NCI-H1694 (cell line): ENCODE measurements around the gene CPSF7.

Source experiments
- DNase-seq: peaks from one replicate; lab custom pipeline; 2025; lab: John Stamatoyannopoulos, UW

CPSF7 gene

DNA sequence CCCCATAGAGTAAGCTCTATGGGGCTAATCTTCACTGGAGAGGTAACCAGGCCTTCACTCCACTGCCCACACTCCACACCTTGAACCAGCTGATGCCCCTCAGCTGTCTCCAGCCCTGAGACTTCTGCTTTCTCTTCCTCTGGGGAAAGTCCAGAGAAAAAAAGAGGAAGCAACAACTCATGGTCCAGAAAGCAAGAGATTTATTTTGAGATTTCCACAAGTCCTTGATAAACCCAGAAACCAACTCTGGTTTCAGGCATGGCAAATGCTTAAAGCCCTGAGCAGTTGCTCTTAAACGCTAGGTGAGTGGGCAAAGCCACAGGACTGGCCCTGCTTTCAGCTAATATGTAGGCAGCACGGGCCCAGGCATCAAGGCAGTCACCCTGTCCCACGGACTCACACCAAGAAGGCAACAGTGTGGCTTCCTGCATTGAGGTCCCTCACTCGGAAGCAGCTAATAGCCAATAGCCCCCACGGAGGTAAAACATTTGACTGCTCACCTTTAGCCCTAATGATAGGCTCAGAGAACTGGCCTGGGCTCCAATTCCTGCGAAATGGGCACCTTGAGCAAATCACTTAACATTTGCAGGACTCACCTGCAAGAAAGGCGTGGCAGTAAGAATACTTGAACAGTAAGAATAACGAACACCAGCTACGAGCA lies 72.4 kb downstream of the CPSF7 start:
- DNase-seq, result no peak

DNA sequence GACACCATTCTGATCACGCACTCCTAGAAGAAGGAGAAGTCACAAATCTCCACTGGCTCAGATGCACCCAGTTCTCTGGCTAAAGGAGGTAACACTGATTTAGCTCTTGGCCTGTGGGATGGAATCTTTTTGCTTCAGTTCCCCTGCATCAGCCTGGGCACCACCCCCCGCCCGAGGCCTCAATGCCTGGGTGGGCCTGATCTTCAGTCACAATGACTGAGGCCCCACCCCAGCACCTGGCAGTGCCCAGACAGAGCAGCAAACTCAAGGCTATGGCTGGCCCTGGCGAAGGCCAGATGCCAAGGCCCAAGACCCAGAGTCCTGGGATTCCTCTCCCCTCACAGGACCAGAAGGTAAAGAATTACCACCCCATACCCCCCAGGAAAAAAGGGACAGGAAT lies 73.1 kb downstream of the CPSF7 start:
- DNase-seq, result no peak

DNA sequence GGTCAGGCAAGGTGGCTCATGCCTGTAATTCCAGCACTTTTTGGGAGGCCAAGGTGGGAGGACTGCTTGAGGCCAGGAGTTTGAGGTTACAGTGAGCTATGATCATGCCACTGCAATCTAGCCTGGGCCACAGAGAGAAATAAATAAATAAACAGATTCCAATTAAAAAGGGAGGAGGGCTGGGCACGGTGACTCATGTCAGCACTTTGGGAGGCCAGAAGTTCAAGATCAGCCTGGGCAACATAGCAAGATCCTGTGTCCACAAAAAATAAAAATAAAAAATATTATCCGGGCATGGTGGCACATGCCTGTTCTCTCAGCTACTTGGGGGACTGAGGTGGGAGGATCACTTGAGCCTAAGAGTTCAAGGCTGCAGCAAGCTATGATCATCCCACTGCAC lies 75.6 kb downstream of the CPSF7 start:
- DNase-seq, result no peak

- DNase-seq, result no peak
Observed at GRCh38 chr11:61353131-61354067, 76.4 kb downstream of the CPSF7 start.
